ENCODE measurements around the gene CRLF2.

DNA sequence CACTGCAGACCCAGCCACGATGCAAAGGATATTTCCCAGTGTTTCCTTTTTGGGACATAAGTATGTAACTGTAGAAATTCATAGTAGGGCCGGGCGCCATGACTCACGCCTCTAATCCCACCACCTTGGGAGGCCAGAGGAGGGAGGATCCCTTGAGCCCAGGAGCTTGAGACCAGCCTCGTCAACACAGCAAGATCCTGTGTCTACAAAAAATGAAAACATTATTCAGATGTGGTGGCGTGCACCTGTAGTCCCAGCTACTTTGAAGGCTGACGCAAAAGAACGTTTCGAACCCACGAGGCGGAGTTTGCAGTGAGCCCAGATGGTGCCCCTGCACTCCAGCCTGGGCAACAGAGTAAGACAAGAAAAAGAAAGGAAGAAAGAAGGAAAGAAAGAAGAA lies 49.2 kb downstream of the CRLF2 start:
- TF ChIP-seq, protein P1, sequence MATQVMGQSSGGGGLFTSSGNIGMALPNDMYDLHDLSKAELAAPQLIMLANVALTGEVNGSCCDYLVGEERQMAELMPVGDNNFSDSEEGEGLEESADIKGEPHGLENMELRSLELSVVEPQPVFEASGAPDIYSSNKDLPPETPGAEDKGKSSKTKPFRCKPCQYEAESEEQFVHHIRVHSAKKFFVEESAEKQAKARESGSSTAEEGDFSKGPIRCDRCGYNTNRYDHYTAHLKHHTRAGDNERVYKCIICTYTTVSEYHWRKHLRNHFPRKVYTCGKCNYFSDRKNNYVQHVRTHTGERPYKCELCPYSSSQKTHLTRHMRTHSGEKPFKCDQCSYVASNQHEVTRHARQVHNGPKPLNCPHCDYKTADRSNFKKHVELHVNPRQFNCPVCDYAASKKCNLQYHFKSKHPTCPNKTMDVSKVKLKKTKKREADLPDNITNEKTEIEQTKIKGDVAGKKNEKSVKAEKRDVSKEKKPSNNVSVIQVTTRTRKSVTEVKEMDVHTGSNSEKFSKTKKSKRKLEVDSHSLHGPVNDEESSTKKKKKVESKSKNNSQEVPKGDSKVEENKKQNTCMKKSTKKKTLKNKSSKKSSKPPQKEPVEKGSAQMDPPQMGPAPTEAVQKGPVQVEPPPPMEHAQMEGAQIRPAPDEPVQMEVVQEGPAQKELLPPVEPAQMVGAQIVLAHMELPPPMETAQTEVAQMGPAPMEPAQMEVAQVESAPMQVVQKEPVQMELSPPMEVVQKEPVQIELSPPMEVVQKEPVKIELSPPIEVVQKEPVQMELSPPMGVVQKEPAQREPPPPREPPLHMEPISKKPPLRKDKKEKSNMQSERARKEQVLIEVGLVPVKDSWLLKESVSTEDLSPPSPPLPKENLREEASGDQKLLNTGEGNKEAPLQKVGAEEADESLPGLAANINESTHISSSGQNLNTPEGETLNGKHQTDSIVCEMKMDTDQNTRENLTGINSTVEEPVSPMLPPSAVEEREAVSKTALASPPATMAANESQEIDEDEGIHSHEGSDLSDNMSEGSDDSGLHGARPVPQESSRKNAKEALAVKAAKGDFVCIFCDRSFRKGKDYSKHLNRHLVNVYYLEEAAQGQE (IDR thresholded peaks at IDR 0.05; ENCODE audit: low read depth), result no peak
- TF ChIP-seq EGR1 (IDR thresholded peaks at IDR 0.05) (no peak), CEBPB (IDR thresholded peaks at IDR 0.05) (no peak), EP300 (IDR thresholded peaks at IDR 0.05; ENCODE audit: borderline replicate concordance) (no peak), TCF12 (IDR thresholded peaks at IDR 0.05; ENCODE audit: low read depth) (no peak), ZBTB7A (IDR thresholded peaks at IDR 0.05; ENCODE audit: low read depth) (no peak), RAD21 (IDR thresholded peaks at IDR 0.05; ENCODE audit: low read depth) (no peak)
- TF ChIP-seq, protein P2, sequence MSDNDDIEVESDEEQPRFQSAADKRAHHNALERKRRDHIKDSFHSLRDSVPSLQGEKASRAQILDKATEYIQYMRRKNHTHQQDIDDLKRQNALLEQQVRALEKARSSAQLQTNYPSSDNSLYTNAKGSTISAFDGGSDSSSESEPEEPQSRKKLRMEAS (IDR thresholded peaks at IDR 0.05), result no peak
